GM18511 (cell line): ENCODE results near the gene DPF3.

Experiments used
- ATAC-seq: cut with Tn5 transposase; IDR thresholded peaks from one replicate; pipeline ENCODE4 v1.9.1; 2021; ENCODE audit warnings: mild to moderate bottlenecking, moderate library complexity; ENCODE audit not compliant: unreplicated experiment

DPF3 gene

GRCh38 chr14:72801836-72802587 lies 91.9 kb downstream of the DPF3 start:
- no peak for ATAC-seq

GRCh38 chr14:72801381-72801812 lies 92.5 kb downstream of the DPF3 start:
- no peak for ATAC-seq

- ATAC-seq, result no peak
These were observed 93.0 kb downstream of the DPF3 start for GRCh38 chr14:72800848-72801370.

- no peak for ATAC-seq
These were observed 93.6 kb downstream of the DPF3 start for GRCh38 chr14:72800296-72800695.

GRCh38 chr14:72796935-72797334 lies 97.0 kb downstream of the DPF3 start:
- ATAC-seq, result no peak

GRCh38 chr14:72793156-72793939 lies 100.6 kb downstream of the DPF3 start:
- no peak for ATAC-seq

GRCh38 chr14:72792051-72792788 lies 101.7 kb downstream of the DPF3 start:
- no peak for ATAC-seq

- no peak for ATAC-seq
These were observed 102.9 kb downstream of the DPF3 start for GRCh38 chr14:72790887-72791566.

- ATAC-seq, result no peak
These were observed 104.8 kb downstream of the DPF3 start for GRCh38 chr14:72788972-72789728.

GRCh38 chr14:72788255-72788654 lies 105.6 kb downstream of the DPF3 start:
- ATAC-seq, result no peak

- ATAC-seq, result no peak
These were observed 106.1 kb downstream of the DPF3 start for GRCh38 chr14:72787841-72788240.

GRCh38 chr14:72786378-72787350 lies 107.2 kb downstream of the DPF3 start:
- no peak for ATAC-seq

GRCh38 chr14:72783741-72784140 lies 110.2 kb downstream of the DPF3 start:
- ATAC-seq, result no peak

- ATAC-seq, result no peak
These were observed 111.1 kb downstream of the DPF3 start for GRCh38 chr14:72782817-72783216.

GRCh38 chr14:72781561-72782508 lies 112.1 kb downstream of the DPF3 start:
- ATAC-seq, result no peak

- no peak for ATAC-seq
These were observed 113.2 kb downstream of the DPF3 start for GRCh38 chr14:72780751-72781150.

GRCh38 chr14:72779679-72780078 lies 114.2 kb downstream of the DPF3 start:
- ATAC-seq, result no peak

GRCh38 chr14:72777636-72778035 lies 116.3 kb downstream of the DPF3 start:
- no peak for ATAC-seq
